Measurements from ENCODE around the gene CTSC.
"Not testable (repeated sequence)": the region's sequence is repeated elsewhere in the genome, so short reads cannot be mapped to it uniquely, and the experiment has no call there.

CTSC gene

GRCh38 chr11:88246696-88247095 is 90.8 kb downstream of the CTSC start:
- peak; percentile 29 for DNase-seq (ENCODE audit: low read depth)
- H3K4me3 ChIP-seq (ENCODE audit: low read length): no peak overlapping the region
- no peak for TF ChIP-seq CTCF (conservative IDR thresholded peaks at IDR 0.05; ENCODE audit: low read depth, low read length)

DNA sequence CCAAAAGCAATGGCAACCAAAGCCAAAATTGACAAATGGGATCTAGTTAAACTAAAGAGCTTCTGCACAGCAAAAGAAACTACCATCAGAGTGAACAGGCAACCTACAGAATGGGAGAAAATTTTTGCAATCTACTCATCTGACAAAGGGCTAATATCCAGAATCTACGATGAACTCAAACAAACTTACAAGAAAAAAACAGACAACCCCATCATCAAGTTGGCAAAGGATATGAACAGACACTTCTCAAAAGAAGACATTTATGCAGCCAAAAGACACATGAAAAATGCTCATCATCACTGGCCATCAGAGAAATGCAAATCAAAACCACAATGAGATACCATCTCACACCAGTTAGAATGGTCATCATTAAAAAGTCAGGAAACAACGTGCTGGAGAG is 92.0 kb downstream of the CTSC start:
- not testable (repeated sequence) for H3K4me3 ChIP-seq (ENCODE audit: low read length)

More for the DNA sequence above, 92.0 kb downstream of the CTSC start:
- DNase-seq (ENCODE audit: low read depth): not testable (repeated sequence)

Measured in retinal pigment epithelial cell (primary cell).